Lung (tissue), 12 donors: ENCODE data around the gene NUDT4. TPM values are rescaled to one million over a fixed set of nuclear protein-coding genes. Genes with fewer than 3 reads are reported as not detected.

ENCODE experiments used
- ATAC-seq: fragments of 200-7000 bp; cut with Tn5 transposase; one replicate; pipeline ENCODE4 v1.9.1; 2020; ENCODE audit warnings: moderate number of reproducible peaks; ENCODE audit not compliant: insufficient read depth, low FRiP score
- DNase-seq, 3 donors: peaks; one replicate each; pipeline ENCODE4 v3.0.0-alpha.2; 2013 to 2017
- H3K27ac ChIP-seq, 2 donors: one replicate each; pipeline ENCODE4 v1.5.1; 2013; ENCODE audit warnings: mild to moderate bottlenecking in 2 of 2, moderate library complexity in 2 of 2, control low read depth in 1 of 2, inconsistent platforms in 1 of 2, low read depth in 1 of 2, low read length in 1 of 2
- H3K27me3 ChIP-seq, 3 donors: one replicate each; pipeline ENCODE4 v1.5.1; 2013; ENCODE audit warnings: low read length in 2 of 3; ENCODE audit not compliant: control insufficient read depth in 3 of 3, insufficient read depth in 3 of 3
- H3K36me3 ChIP-seq, 4 donors: one replicate each; pipeline ENCODE4 v1.5.1; 2013; ENCODE audit warnings: low read length in 4 of 4, mild to moderate bottlenecking in 1 of 4, moderate library complexity in 1 of 4; ENCODE audit not compliant: control insufficient read depth in 4 of 4, insufficient read depth in 4 of 4
- H3K4me1 ChIP-seq, 5 donors: one replicate each; pipeline ENCODE4 v1.5.1; 2013; ENCODE audit warnings: low read length in 5 of 5, mild to moderate bottlenecking in 2 of 5, moderate library complexity in 1 of 5; ENCODE audit not compliant: control insufficient read depth in 5 of 5, insufficient read depth in 5 of 5
- H3K4me3 ChIP-seq: one replicate; pipeline ENCODE4 v1.5.1; 2013; ENCODE audit warnings: mild to moderate bottlenecking, control low read depth, moderate library complexity
- H3K9ac ChIP-seq, 2 donors: one replicate each; pipeline ENCODE4 v1.5.1; 2013; ENCODE audit warnings: low read length in 2 of 2, control low read depth in 1 of 2; ENCODE audit not compliant: insufficient read depth in 1 of 2
- H3K9me3 ChIP-seq, 4 donors: one replicate each; pipeline ENCODE4 v1.5.1; 2013; ENCODE audit warnings: low read length in 3 of 4, mild to moderate bottlenecking in 1 of 4, moderate library complexity in 1 of 4; ENCODE audit not compliant: control insufficient read depth in 4 of 4, insufficient read depth in 3 of 4
- WGBS, 2 donors: extraction: QIAGEN DNeasy Blood & Tissue Kit; methylation state at CpG; one replicate each; pipeline ENCODE4 v1.1.7; 2013; 5-methylcytosine and 5-hydroxymethylcytosine counted together
- polyA plus RNA-seq, 2 donors: library from polyadenylated mRNA; stranded (reverse); fragments of 200-250 nt; gene quantifications; one replicate each; pipeline ENCODE4 v1.2.1, GENCODE V29; 2013
- total RNA-seq, 2 donors: library from RNA; depleted of rRNA in 1 of 2; stranded (reverse); fragments of >200 nt in 1 of 2; gene quantifications; one replicate each; pipeline ENCODE4 v1.2.1, GENCODE V29; 2014 to 2021
- TF ChIP-seq, protein P1 (sequence below): IDR thresholded peaks from 2 replicates; pipeline ENCODE4 v1.5.1; 2012; ENCODE audit warnings: mild to moderate bottlenecking; ENCODE audit errors: control extremely low read depth, extremely low read depth
- donor health status: control.
- donor health status: control.
- donor health status: Bipolar disorder and iron deficiency.
- donor health status: healthy.
- donor health status: DM: yes; HTN: yes; CAD: no.

Gene NUDT4
- total and polyA plus RNA-seq, 4 donors, result 20.8 to 102 (median 39.3) TPM

DNA sequence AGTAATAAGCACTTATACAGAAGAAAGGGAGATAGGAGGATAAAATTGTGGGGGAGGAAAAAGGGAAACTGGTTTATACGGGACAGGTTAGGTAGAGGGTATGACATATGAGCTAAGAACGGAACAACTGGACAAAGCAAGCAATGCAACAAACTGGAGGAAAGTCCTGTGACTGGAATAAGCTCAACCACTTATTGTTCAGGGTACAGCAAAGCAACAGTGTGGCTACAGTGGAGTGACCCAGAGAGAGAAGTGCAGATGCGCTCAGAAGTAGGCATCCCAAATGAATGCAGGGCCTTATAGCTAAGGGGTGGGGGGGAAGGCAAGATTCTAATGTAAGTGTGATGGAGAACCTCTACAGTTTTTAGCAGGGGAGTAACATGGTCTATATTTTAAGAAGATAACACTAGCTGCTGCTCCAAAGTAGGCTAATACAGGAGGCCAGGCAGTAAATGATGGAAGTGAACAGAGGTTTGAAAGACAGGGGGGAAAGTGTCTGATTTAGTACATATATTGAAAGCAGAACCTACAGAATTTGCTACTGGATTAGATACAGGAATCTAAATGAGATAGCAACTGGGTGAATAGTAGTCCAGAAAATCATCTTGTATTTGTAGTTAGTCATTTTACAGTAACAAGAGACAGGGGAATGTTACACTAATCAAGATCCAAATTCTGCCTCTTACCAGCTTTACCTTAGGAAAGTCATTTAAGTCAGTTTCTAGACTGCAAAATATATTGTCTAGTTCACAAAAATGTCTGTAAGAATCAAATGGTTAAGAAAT, 60.7 kb downstream of the NUDT4 start:
- H3K4me3 ChIP-seq, result no peak overlapping the region
- no peak overlapping the region for H3K9ac ChIP-seq
- H3K36me3 ChIP-seq, result no peaks in the 10 kb centered on the region
- TF ChIP-seq, protein P1, sequence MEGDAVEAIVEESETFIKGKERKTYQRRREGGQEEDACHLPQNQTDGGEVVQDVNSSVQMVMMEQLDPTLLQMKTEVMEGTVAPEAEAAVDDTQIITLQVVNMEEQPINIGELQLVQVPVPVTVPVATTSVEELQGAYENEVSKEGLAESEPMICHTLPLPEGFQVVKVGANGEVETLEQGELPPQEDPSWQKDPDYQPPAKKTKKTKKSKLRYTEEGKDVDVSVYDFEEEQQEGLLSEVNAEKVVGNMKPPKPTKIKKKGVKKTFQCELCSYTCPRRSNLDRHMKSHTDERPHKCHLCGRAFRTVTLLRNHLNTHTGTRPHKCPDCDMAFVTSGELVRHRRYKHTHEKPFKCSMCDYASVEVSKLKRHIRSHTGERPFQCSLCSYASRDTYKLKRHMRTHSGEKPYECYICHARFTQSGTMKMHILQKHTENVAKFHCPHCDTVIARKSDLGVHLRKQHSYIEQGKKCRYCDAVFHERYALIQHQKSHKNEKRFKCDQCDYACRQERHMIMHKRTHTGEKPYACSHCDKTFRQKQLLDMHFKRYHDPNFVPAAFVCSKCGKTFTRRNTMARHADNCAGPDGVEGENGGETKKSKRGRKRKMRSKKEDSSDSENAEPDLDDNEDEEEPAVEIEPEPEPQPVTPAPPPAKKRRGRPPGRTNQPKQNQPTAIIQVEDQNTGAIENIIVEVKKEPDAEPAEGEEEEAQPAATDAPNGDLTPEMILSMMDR, result no peak
- DNase-seq (no peak), ATAC-seq (no peak)
- peaks cover 9 to 39% (median 37%) of the 10 kb centered on the region in 5 donors for H3K4me1 ChIP-seq
- H3K27ac ChIP-seq, result peak overlapping the region in 1 of 2 donors; percentile 3
- 71 to 73% methylated on average over 3 of the region's 3 CpGs for whole genome bisulfite sequencing, 2 donors
- no peaks in the 10 kb centered on the region for H3K9me3 ChIP-seq
- no peaks in the 10 kb centered on the region for H3K27me3 ChIP-seq

DNA sequence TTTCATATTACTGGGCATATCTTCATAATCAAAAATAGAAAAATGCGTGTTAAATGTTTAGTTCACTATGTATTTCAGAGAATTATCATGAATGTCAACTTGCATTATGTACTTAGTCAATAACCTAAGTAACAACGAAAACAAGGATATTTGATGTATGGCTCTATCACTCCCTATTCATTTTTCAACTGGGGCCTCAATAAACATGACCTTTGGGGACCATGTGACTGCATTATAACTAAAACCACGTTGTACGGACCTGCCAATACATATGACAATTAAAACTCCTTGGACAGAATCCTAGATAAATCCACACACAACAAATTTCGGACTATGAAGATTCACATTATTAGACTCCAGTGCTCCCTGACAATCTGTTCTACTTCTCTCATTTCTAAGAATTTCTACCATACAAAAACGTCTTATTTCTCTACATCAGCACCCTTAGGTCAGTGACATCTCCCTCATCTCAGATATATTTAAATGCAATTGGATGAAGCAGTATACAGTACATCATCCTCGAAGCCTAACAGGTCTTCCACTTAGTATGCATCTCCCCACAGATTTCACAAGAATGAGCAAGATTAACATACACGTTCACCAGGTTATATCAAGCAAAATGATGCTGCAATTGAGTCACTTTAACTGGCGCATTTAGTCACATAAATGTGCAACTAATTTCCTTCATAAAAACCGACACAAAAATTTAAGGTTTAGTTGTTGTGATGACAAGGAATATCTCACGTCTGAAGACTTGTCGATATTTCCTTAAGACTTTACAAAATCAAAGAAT, 62.5 kb downstream of the NUDT4 start:
- H3K36me3 ChIP-seq, result no peaks in the 10 kb centered on the region
- peaks cover 8 to 31% (median 24%) of the 10 kb centered on the region in 5 donors for H3K4me1 ChIP-seq
- peak overlapping the region; percentile 76 to 88 for H3K9ac ChIP-seq
- TF ChIP-seq, protein P1, result no peak
- no peak overlapping the region for H3K4me3 ChIP-seq
- H3K27ac ChIP-seq, result no peak overlapping the region
- H3K27me3 ChIP-seq, result no peaks in the 10 kb centered on the region
- WGBS, 2 donors, result 20 to 26% methylated on average over 12 of the region's 12 CpGs
- DNase-seq, result no peak
- ATAC-seq, result no peak
- no peaks in the 10 kb centered on the region for H3K9me3 ChIP-seq

DNA sequence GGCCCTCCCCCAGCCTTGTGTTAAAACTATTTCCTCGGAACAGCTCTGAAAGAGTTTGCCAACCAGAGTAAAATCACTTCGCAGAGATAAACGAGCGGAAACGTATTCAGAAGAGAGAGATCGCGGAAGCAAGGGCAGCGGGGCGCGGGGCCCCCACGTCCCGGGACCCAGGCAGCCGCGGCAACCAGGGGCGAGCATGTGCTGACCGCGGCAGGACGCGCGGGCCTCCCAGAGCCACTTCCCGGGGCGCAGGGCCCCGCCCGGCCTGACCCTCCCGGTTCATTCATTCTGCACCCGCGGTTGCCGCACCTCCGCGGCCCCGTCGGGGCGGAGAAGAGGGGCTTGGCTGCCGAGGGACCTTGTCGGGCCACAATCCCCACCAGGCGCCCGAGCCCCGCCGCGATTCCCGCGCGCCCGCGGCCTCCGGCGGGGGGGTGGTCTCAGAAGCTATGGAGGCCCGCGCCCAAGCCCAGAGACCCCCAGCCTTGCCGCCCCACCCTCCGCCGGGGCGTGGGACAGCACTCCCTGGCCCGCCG, 63.4 kb downstream of the NUDT4 start:
- no peak for ATAC-seq
- Histone ChIP-seq H3K27me3 (no peaks in the 10 kb centered on the region), H3K27ac (peak overlapping the region; percentile 95 to 98), H3K4me1 (peaks cover 8 to 31% (median 22%) of the 10 kb centered on the region in 5 donors), H3K9me3 (no peaks in the 10 kb centered on the region), H3K9ac (peak overlapping the region; percentile 76 to 88), H3K36me3 (no peaks in the 10 kb centered on the region), H3K4me3 (peak overlapping the region; percentile 92)
- TF ChIP-seq, protein P1, result no peak
- WGBS, 2 donors, result 0% methylated on average over 42 to 55 of the region's 55 CpGs
- peak in 2 of 3 donors; percentile 38 to 58 for DNase-seq
